GM03348 (cell line): Measurements from ENCODE around the gene RBM4.
"Not testable (repeated sequence)": the region's sequence is repeated elsewhere in the genome, so short reads cannot be mapped to it uniquely, and the experiment has no call there.

Experiments used
- DNase-seq: peaks from one replicate; pipeline ENCODE4 v3.0.0; 2012; ENCODE audit warnings: low spot score

The RBM4 gene, protein sequence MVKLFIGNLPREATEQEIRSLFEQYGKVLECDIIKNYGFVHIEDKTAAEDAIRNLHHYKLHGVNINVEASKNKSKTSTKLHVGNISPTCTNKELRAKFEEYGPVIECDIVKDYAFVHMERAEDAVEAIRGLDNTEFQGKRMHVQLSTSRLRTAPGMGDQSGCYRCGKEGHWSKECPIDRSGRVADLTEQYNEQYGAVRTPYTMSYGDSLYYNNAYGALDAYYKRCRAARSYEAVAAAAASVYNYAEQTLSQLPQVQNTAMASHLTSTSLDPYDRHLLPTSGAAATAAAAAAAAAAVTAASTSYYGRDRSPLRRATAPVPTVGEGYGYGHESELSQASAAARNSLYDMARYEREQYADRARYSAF

DNA sequence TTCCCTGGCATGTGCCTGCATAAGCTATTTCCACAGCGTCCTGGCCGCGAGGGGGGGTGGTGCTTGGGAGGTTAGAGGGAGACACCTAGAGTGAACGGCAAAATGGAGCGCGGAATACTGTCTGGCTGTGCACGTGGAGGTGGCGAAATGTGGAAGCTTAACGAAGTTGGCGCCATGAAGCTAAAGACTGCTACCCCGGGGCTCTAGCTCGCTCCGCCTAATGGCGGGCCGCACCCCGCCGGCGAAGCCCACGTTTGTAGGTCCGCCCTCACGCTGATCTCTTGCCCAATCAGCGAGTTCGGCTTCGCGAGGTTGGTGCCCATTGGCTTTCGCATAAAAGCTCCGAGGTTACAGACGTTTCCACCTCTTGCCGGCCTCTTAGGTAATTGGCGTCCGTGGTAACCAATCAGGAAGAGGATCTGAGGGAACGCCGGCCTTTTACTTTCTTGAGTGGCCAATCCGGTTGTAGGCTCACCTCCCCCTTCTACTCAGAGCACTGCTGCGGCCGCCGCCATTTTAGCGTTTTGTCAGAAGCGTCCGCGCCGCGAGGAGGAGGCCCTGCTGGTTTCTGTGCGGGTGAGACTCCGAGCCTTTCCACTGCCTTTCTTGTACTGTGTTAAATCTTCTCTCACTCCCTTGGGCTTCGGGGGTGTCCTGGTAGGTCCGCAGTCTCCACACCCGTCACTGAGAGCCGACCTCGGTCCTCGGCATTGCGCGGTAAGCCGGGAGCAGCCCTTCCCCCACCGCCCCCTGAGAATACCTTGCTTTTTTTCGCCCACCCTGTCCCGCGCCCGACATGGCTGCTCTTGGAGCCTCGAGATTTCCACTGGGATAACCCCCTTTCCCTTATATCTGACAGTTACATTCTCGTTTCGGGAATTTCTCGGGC, at the start of gene RBM4:
Gene RBM4 (plus strand): TSS at position 527 of the 889 bp plus-strand sequence. CDS start 1,009 bp downstream, outside the sequence.
- DNase-seq = peak; percentile 99

DNA sequence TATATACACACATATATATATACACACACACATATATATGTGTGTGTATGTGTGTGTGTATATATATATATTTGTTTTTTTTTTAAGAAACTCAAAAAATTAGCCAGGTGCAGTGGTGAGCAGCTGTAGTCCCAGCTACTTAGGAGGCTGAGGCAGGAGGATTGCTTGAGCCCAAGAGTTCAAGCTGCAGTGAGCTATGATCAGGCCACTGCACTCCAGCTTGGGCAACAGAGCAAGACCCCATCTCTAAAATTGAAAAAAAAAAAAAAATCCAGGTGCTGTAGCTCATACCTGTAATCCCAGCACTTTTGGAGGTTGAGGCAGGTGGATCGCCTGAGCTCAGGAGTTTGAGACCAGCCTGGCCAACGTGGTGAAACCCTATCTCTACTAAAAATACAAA, 49.2 kb upstream of the RBM4 start:
- DNase-seq = not testable (repeated sequence)

DNA sequence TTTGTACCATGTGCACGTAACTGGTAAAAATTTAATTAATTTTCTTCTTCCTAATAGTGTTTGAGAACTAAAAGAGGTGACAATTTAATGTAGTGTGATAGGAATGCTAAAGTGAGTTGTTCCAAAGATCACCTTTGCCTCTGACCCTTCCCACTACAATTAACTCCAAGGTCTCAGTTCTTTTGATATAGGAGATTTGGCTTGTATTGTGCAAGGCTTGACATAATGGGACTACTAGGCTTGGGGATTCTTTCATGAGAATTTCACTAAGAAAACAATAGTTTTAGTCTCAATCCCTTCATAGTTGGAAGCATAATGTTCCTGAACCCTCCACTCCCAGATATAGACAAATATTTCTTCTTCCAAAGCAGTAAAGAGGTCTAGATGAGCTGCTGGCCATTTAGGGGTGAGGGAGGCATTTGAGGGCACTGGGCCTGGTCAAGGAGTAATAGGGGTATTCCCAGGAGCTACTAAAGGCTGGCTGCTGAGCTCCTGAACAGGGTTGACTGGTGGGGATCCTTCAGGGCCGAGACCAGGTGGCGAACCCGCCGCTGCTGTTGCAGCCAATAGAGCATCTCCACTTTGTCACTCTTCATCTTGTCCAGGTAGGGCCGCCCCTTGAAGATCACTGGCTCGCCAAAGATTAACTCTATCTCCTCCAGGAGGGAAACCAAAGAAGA, 48.4 kb upstream of the RBM4 start:
- no peak for DNase-seq

DNA sequence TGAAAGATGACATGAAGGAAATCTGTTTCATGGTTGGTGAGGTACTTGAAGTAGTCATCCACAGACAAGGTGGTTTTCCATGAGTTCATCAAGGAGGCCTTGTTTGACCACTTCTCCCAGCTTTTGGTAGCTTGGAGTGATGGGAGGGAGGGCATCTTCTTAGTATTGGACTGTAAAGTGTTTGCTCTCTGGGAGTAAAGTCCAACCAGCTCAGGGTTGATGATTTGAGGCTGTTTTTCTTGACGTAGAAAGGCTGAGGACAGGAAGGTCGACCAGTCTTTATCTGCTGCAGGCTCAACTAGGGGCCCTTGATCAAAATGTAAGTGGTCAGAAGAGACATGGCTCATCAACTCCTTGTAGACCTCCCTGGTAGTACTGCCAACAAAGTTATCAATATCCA, 47.3 kb upstream of the RBM4 start:
- no peak for DNase-seq

DNA sequence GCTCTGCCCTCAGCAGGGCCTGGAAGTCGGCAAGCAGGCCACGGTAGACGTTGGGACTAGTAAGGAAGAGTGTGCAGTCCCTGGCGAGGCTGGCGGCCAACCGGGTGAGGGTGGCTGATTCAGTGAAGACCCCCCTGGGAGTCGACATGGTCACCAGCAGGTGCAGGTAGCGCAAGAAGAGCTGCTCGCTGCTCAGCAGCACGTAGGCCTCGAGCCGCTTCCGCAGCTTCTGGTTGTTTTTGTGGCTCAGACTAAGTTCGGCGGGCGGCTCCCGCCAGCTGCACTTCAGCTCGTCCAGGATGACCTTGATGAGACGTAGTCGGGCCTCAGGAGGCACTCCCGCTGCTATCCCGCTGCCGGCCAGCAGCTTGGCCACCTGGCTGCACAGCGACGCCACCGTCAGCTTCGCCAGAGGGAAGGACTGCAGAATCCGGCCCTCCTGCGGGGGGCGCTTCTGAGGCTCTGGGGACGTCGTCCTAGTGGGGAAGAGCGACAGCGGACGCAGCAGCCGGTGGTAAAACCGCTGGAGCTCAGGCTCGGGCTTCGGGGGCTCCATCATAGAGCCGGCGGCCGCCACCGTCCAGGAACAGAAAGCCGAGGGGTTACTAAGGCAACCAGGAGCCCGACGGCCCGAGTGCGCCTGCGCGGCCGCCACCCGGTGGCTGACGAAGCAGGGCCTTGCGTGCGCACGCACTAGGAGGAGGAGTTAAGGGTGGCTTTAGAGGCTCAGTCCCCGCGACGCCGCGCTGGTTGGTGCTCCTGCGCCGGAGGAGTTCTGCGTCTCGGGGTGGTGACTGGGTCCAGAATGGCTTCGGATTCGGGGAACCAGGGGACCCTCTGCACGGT, 45.8 kb upstream of the RBM4 start, which contains the start of the genes CCDC87 and CCS:
Gene CCDC87 (minus strand): TSS at position 607 of the 846 bp plus-strand sequence. CDS start 48 bp downstream, at position 559.
Gene CCS (plus strand): TSS at position 729 of the 846 bp plus-strand sequence. CDS start 77 bp downstream, at position 806.
- DNase-seq = peak; percentile 100

DNA sequence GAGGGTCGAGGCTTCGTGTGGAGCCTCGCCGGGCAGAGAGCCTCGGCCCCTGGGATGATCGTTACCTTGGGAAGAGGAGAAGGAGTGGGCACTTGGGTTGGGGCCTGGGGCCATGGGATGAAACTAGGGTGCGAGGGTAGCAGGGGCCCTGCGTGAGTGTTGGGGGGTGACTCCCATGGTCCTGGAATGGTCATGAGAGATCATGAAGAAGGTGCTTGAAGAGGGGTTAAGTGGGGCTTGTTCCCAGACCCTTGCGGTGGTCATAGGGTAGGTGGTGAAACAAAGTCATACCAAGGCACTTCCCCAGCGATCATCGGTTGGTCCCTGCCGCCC, 45.2 kb upstream of the RBM4 start:
- DNase-seq = no peak

DNA sequence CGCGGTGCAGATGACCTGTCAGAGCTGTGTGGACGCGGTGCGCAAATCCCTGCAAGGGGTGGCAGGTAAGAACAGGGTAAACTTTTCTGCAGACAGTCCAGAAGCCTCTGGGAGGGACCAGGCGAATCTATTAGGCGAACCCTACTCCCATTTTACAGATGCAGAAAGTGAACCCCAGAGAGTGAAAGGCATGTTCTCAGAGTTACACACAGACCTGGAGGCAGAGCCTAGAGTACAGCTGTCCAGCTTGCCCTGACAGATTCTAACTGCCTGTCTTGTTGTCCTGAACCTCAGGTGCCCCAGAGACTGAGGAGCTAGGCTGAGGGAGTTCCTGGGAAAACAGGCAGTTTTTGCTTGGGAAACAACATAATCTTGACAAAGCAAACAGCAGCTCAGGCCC, 44.9 kb upstream of the RBM4 start:
- DNase-seq = no peak

DNA sequence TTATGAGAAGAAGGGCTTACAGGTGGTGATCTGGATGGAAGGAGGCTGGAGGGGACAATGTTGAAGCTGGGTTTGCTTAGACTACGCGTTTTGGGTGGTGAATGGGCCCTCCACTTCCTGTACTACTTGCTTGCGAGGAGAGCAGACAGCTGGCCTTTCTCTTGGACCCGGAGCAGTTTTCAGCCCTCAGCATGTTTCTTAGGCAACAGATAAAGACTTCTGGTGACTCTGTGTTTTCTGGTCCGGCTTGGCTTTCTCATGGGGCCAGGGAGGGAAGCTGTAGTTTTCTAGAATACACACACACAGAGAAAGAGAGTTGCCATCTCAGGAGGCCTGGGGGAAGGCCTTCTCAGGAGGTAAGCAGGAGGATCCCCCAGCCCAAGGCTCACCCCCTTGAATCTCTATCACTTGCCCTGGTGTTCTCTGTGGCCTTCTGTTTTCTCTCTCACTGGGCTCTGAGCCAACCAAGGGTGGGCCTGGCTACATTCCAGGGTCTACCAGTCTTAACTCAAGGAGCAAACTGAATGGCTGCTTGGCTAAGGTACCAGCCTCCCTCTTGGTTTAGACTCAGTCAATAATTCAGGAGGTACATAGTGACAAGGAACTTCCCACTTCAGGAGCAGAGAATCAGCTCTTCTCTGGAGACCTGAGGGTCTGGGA, 43.1 kb upstream of the RBM4 start:
- DNase-seq = no peak

DNA sequence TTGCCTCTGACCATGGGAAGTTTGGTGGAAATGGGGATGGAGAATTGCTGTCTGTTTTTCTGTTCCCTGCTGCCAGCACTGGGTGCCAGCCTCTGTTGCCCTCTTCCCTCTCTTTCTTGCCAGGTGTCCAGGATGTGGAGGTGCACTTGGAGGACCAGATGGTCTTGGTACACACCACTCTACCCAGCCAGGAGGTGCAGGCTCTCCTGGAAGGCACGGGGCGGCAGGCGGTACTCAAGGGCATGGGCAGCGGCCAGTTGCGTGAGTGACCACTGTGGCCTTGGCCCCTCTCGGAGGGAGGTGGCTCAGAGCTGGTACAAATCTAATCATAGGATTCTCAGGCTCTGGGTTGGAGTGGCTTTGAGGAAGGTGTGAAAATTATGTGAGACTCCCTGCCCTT, 39.5 kb upstream of the RBM4 start:
- DNase-seq = no peak

DNA sequence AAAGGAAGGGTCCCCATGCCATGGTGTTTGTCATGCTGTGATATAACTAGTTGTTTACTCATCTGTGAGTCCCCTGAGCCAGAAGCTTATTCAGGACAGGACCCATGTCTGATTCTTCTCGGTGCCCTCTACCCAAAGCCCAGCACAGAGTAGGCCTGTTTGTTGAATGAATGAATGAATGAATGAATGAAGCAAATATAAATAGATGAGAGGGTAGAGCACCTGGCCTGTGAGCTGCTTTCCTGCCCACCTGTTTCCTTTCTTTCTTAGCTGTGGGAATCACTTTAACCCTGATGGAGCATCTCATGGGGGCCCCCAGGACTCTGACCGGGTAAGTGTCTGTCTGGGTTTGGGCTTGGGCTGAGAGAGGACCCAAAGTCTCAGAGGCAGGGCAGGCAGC, 38.3 kb upstream of the RBM4 start:
- no peak for DNase-seq

DNA sequence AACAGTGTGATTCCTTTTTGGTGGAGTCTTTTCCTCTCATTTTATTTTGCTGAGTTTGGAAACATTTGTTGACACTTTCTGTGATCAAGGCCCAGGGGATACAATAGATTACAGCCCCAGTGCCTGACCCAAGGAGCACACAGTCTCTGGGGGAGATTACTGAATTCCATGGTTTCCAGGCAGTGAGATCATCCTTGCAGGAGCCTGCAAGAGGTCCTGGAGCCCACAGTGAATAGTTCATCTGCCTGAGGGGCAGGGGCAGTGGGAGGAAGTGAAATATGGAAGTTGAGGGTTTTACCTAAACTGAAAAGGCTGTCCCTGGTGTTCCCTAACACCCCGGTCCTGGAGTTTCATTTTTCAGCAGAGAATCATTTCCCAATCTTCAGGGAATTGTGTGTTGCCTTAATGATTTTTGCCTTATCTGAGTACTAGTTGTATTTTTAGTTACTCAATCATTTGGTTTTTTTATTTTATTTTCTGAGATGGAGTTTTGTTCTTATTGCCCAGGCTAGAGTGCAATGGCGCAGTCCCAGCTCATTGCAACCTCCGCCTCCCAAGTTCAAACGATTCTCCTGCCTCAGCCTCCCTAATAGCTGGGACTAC, 37.8 kb upstream of the RBM4 start:
- DNase-seq = no peak

DNA sequence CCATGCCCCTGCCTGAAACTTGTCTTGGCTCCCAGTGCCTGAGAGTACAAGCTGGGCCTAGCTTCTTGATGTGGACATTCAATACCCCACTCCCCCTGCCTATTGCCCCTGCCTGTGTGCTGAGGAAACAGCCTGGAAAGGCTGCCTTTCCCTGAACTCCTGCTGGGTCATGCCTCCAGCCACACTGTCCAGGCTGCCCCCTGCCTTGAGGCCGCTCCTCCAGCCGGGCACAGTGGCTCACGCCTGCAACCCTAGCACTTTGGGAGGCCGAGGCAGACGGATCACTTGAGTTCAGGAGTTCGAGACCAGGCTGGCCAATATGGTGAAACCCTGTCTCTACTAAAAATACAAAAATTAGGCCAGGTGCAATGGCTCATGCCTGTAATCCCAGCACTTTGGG, 35.4 kb upstream of the RBM4 start:
- no peak for DNase-seq

DNA sequence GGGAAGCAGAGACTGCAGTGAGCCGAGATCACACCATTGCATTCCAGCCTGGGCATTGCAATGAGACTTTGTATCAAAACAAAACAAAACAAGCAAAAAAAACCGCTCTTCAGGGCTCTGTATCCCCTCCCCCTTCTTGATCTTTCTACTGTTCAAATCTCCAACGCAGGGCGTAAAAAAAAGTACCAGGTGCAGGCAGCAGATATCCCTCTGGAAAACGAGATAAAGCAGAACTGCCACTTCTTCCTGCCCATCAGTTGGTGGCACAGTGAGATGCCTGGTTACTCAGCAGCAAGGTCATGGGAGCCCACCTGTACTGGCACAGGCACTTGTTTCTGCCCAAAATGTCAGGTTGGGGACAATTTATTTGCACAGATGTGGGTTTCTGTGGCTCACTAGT, 34.3 kb upstream of the RBM4 start:
- no peak for DNase-seq

DNA sequence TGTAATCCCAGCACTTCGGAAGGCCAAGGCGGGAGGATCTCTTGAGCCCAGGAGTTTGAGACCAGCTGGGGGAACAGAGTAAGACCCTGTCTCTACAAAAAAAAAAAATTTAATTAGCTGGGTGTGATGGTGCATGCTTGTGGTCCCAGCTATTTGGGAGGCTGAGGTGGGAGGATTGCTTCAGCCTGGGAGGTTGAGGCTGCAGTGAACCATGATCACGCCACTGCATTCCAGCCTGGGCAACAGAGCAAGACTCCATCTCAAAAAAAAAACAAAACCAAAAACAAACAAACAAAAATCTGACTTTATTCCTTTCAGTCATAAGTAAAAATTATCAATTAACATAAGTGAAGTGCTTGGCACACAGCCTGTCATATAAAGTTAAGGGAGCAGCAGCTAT, 31.9 kb upstream of the RBM4 start:
- DNase-seq = not testable (repeated sequence)

DNA sequence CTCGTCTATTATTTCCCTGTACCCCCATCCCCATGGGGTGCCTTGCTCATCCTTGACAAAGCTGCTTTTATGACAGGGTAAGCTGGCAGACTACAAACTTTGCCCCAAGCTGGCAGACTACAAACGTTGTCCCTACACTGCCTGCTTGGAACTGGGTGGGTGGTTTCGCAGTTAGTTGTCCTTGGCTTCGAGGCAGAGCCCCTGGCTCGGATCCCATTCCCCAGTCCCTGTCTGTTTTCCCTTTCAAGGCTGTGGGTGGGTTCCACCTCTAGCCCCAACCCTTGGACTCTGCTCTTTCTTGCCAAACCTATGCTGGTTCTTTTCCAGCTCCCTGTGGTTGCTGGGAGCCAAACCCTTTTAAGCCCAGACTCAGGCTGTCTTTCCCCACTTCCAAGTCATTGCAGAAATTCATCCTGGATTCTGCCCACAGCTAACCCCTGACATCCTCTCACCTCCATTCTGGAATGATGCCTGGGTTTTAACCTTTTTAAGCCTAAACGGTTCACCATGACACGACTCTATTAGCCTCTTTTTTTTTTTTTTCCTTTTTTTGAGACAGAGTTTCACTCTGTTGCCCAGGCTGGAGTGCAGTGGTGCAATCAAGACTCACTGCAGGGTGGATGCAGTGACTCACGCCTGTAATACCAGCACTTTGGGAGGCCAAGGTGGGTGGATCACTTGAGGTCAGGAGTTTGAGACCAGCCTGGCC, 31.2 kb upstream of the RBM4 start:
- peak; percentile 80 for DNase-seq

DNA sequence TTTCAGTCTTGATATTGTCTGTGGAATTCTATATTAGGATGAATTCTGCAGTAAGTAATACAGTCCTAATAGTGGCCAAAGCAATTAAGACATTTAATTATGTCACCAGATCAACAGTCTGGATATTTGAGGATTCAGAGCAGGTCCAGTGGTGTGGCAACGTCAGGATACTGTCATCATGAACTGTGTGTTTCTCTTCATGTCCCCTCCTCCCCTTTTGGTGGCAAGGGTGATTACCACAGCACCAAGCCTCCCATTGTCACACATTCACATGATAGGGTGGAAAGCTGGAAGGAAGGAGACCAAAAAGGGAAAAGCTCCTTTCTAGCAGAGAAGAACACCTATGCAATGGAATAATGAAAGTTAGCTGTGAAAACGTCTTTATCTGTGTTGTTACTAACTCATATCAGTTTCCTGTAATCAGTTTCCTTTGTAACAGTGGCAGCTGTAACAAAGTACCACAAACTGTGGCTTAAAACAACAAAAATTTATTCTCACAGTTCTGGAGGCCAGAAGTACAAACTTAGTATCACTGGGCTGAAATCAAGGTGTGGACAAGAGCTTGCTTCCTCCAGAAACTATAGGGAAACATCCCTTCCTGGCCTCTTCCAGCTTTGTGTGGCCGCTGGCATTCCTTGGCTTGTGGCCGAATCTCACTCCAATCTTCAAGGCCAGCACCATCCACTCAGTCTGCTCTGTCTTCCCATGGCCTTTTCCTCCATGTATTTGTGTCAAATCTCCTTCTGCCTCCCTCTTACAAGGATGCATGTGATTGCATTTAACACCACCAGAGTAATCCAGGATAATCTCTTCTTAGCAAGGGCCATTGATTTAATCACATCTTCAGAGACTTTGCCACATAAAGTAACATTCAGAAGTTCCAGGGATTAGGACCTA, 28.5 kb upstream of the RBM4 start:
- no peak for DNase-seq

DNA sequence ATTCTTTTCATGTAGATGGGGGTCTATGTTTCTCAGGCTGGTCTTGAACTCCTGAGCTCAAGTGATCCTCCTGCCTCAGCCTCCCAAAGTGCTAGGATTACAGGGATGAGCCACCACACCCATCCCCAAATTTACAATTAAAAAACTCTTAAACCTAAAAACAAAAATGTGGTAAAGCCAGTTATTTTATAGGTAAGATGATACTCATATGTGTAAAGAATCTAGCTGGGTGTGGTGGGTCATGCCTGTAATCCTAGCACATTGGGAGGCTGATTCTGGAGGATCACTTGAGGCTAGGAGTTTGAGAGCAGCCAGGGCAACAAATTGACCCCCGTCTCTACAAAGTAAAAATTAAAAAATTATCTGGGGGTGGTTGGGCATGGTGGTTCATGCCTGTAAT, 26.0 kb upstream of the RBM4 start:
- no peak for DNase-seq

DNA sequence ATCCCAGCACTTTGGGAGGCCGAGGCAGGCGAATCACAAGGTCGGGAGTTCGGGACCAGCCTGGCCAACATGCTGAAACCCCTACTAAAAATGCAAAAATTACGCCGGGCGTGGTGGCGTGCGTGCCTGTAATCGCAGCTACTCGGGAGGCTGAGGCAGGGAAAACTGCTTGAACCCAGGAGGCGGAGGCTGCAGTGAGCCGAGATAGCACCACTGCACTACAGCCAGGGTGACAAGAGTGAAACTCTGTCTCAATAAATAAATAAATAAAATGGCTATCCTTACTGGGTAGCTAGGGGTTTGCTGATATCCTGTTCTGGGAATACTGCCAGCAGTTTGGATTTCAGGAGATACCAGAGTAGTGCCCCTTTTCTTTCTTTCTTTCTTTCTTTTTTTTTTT, 24.4 kb upstream of the RBM4 start:
- DNase-seq = no peak
